Neural progenitor cell (in vitro differentiated cells): ENCODE results near the gene CPXM2. TPM values are rescaled to one million over a fixed set of nuclear protein-coding genes. Genes with fewer than 3 reads are reported as not detected.

Experiments used
- DNase-seq: peaks from one replicate; pipeline ENCODE4 v3.0.0-alpha.2; 2016; ENCODE audit warnings: low spot score
- H2AFZ ChIP-seq: fragments of 200-600 bp; sonication (generic); replicated peaks from 2 replicates; pipeline ENCODE4 v1.6.1; 2016; ENCODE audit warnings: antibody characterized with exemption
- H3F3A ChIP-seq: fragments of 200-600 bp; sonication (generic); 2 replicates; pipeline ENCODE4 v1.6.1; 2016; ENCODE audit warnings: antibody characterized with exemption, low read depth
- H3K27ac ChIP-seq: fragments of 200-600 bp; sonication (generic); 2 replicates; pipeline ENCODE4 v1.5.1; 2016; ENCODE audit warnings: mild to moderate bottlenecking
- H3K27me3 ChIP-seq: fragments of 200-600 bp; sonication (generic); 2 replicates; pipeline ENCODE4 v1.6.1; 2016; ENCODE audit warnings: mild to moderate bottlenecking, moderate library complexity
- H3K36me3 ChIP-seq: fragments of 200-600 bp; sonication (generic); 2 replicates; pipeline ENCODE4 v1.5.1; 2016
- H3K4me1 ChIP-seq: fragments of 200-600 bp; sonication (generic); 2 replicates; pipeline ENCODE4 v1.6.1; 2016; ENCODE audit warnings: mixed run types
- H3K4me2 ChIP-seq: fragments of 200-600 bp; sonication (generic); 2 replicates; pipeline ENCODE4 v1.6.1; 2016
- H3K4me3 ChIP-seq: fragments of 200-600 bp; sonication (generic); 2 replicates; pipeline ENCODE4 v1.5.1; 2016
- H3K79me2 ChIP-seq: fragments of 200-600 bp; sonication (generic); 2 replicates; pipeline ENCODE4 v1.6.1; 2016; ENCODE audit warnings: low read depth
- H3K9ac ChIP-seq: fragments of 200-600 bp; sonication (generic); 2 replicates; pipeline ENCODE4 v1.6.1; 2016
- H3K9me3 ChIP-seq: fragments of 200-600 bp; sonication (generic); 2 replicates; pipeline ENCODE4 v1.5.1; 2016; ENCODE audit warnings: low read depth
- H4K20me1 ChIP-seq: fragments of 200-600 bp; sonication (generic); 2 replicates; pipeline ENCODE4 v1.6.1; 2016; ENCODE audit warnings: low read depth
- H3K27ac Mint-ChIP-seq: 3 replicates; pipeline ENCODE4 v1.8.0; 2021; ENCODE audit warnings: mixed read lengths
- H3K27me3 Mint-ChIP-seq: 2 replicates; pipeline ENCODE4 v1.8.0; 2022; ENCODE audit warnings: low read depth, mild to moderate bottlenecking, inconsistent platforms, moderate library complexity, mixed read lengths; ENCODE audit not compliant: insufficient read depth
- H3K36me3 Mint-ChIP-seq: 3 replicates; pipeline ENCODE4 v1.8.0; 2021; ENCODE audit warnings: mixed read lengths
- H3K4me1 Mint-ChIP-seq: 3 replicates; pipeline ENCODE4 v1.8.0; 2021; ENCODE audit warnings: mixed read lengths
- H3K4me3 Mint-ChIP-seq: 3 replicates; pipeline ENCODE4 v1.8.0; 2021; ENCODE audit warnings: mild to moderate bottlenecking, moderate library complexity, mixed read lengths
- H3K9me3 Mint-ChIP-seq: 3 replicates; pipeline ENCODE4 v1.8.0; 2020; ENCODE audit warnings: mixed read lengths
- EZH2 ChIP-seq: fragments of 200-600 bp; sonication (generic); IDR thresholded peaks from 2 replicates; pipeline ENCODE4 v1.6.1; 2017; ENCODE audit warnings: antibody characterized with exemption, mild to moderate bottlenecking, moderate library complexity
- EZH2phosphoT487 ChIP-seq: fragments of 200-600 bp; sonication (generic); IDR thresholded peaks from 2 replicates; pipeline ENCODE4 v1.6.1; 2017; ENCODE audit warnings: antibody characterized with exemption
- total RNA-seq: library from RNA; depleted of rRNA; stranded (reverse); fragments of >200 nt; gene quantifications from 2 replicates; pipeline ENCODE4 v1.2.3, GENCODE V29; 2015; ENCODE audit warnings: low replicate concordance
- TF ChIP-seq, protein P1 (sequence below): fragments of 200-600 bp; sonication (generic); IDR thresholded peaks from 2 replicates; pipeline ENCODE4 v1.5.1; 2017; ENCODE audit warnings: antibody characterized with exemption, mild to moderate bottlenecking

The CPXM2 gene
- total RNA-seq, 1 donor from 2014 or later, result not detected

DNA sequence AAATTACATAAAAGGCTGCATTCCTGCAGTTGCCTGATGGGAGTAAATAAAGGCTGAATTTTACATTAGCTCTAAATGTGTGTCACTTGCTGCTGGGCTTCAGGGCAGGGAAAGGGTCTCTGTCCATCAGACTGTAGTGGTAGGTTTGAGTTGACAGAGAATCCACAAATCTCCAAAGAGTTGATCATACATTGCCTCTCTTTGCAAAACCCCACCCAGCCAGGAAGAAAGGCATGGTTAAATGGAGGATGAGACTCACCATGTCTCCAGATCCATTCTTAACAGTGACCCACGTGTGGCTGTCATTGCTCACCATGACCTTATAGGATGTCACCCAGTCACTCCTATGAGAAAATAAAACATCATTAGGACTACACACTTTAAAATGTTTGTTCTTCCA lies 92.8 kb downstream of the CPXM2 start:
- Histone ChIP-seq H2AFZ (no peak overlapping the region), H3K9ac (no peak overlapping the region), H3K27me3 (no peaks in the 10 kb centered on the region), H3F3A (no peaks in the 10 kb centered on the region), H3K9me3 (no peaks in the 10 kb centered on the region), H3K4me1 (no peaks in the 10 kb centered on the region), H3K27ac (no peak overlapping the region), H3K36me3 (no peaks in the 10 kb centered on the region), H3K4me2 (no peak overlapping the region), H3K4me3 (no peak overlapping the region), H3K79me2 (no peaks in the 10 kb centered on the region), H4K20me1 (no peaks in the 10 kb centered on the region)
- H3K9me3 Mint-ChIP-seq, result no peaks in the 10 kb centered on the region
- H3K4me3 Mint-ChIP-seq, result no peak overlapping the region
- TF ChIP-seq, protein P1, sequence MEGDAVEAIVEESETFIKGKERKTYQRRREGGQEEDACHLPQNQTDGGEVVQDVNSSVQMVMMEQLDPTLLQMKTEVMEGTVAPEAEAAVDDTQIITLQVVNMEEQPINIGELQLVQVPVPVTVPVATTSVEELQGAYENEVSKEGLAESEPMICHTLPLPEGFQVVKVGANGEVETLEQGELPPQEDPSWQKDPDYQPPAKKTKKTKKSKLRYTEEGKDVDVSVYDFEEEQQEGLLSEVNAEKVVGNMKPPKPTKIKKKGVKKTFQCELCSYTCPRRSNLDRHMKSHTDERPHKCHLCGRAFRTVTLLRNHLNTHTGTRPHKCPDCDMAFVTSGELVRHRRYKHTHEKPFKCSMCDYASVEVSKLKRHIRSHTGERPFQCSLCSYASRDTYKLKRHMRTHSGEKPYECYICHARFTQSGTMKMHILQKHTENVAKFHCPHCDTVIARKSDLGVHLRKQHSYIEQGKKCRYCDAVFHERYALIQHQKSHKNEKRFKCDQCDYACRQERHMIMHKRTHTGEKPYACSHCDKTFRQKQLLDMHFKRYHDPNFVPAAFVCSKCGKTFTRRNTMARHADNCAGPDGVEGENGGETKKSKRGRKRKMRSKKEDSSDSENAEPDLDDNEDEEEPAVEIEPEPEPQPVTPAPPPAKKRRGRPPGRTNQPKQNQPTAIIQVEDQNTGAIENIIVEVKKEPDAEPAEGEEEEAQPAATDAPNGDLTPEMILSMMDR, result no peak
- TF ChIP-seq EZH2phosphoT487, result no peak
- TF ChIP-seq EZH2, result no peak
- no peaks in the 10 kb centered on the region for H3K27me3 Mint-ChIP-seq
- H3K4me1 Mint-ChIP-seq, result peaks cover 12% of the 10 kb centered on the region
- no peak overlapping the region for H3K27ac Mint-ChIP-seq
- H3K36me3 Mint-ChIP-seq, result no peaks in the 10 kb centered on the region
- DNase-seq, result no peak

DNA sequence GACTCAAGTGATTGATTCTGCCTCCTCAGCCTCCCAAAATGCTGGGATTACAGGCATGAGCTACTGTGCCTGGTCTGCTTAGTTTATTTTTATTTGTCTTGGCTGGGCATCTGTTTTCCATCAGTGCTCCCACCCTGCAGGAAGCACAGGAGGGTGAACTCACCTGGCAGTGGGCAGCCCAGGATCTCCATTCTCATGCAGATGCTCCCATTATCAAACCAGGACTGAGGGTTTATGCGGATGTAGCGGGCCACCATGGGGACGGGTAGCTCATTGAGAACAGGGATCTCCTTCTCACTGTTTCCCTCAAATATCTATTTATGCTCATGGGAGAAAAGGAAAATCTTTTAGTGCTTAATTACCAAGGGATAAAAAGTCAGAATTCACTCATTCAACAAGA lies 93.8 kb downstream of the CPXM2 start:
- Histone ChIP-seq H4K20me1 (no peaks in the 10 kb centered on the region), H2AFZ (no peak overlapping the region), H3F3A (no peaks in the 10 kb centered on the region), H3K79me2 (no peaks in the 10 kb centered on the region), H3K4me1 (no peaks in the 10 kb centered on the region), H3K27ac (no peak overlapping the region), H3K4me2 (no peak overlapping the region), H3K9me3 (no peaks in the 10 kb centered on the region), H3K4me3 (no peak overlapping the region), H3K9ac (no peak overlapping the region), H3K27me3 (no peaks in the 10 kb centered on the region), H3K36me3 (no peaks in the 10 kb centered on the region)
- Mint-ChIP-seq H3K27ac (no peak overlapping the region), H3K4me3 (no peak overlapping the region), H3K4me1 (peaks cover 12% of the 10 kb centered on the region), H3K36me3 (no peaks in the 10 kb centered on the region), H3K27me3 (no peaks in the 10 kb centered on the region), H3K9me3 (no peaks in the 10 kb centered on the region)
- DNase-seq, result no peak
- TF ChIP-seq EZH2 (no peak), EZH2phosphoT487 (no peak)
- TF ChIP-seq, protein P1, result no peak

DNA sequence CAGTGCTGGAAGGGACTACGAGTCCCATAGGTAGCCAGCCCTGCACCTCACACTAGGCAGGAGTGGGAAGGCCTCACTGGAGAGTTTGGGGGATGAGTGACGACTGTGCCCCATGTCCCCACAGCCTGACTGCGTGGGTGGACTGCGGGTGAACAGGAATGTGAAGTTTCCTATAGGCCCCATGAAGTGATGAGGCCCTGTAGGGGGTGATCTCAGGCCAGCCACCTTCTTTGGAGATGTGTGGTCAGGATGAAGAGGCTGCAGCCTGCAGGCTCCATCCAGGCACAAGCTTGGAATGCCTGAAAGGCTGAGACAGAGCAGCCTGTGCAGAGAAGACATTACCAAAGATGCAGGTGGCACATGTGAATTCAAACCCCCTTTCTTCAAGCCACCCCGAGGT lies 94.9 kb downstream of the CPXM2 start:
- no peak for DNase-seq
- H3K36me3 Mint-ChIP-seq, result no peaks in the 10 kb centered on the region
- H3K27ac Mint-ChIP-seq, result peak overlapping the region; percentile 40

More for the DNA sequence above, 94.9 kb downstream of the CPXM2 start:
- no peaks in the 10 kb centered on the region for H3K9me3 ChIP-seq
- no peaks in the 10 kb centered on the region for H3K36me3 ChIP-seq
- H3K4me1 Mint-ChIP-seq, result peaks cover 12% of the 10 kb centered on the region
- no peak overlapping the region for H2AFZ ChIP-seq
- no peak for TF ChIP-seq EZH2
- TF ChIP-seq, protein P1, result no peak
- TF ChIP-seq EZH2phosphoT487, result no peak
- no peak overlapping the region for H3K27ac ChIP-seq
- no peaks in the 10 kb centered on the region for H3F3A ChIP-seq
- H3K4me3 ChIP-seq, result no peak overlapping the region
- no peak overlapping the region for H3K4me3 Mint-ChIP-seq
- no peaks in the 10 kb centered on the region for H3K27me3 ChIP-seq
- H3K27me3 Mint-ChIP-seq, result no peaks in the 10 kb centered on the region
- no peaks in the 10 kb centered on the region for H4K20me1 ChIP-seq
- H3K9ac ChIP-seq, result no peak overlapping the region
- no peaks in the 10 kb centered on the region for H3K9me3 Mint-ChIP-seq
- no peaks in the 10 kb centered on the region for H3K4me1 ChIP-seq
- H3K4me2 ChIP-seq, result no peak overlapping the region
- no peaks in the 10 kb centered on the region for H3K79me2 ChIP-seq
